ENCODE results near the gene SLC41A1.

SLC41A1 gene

DNA sequence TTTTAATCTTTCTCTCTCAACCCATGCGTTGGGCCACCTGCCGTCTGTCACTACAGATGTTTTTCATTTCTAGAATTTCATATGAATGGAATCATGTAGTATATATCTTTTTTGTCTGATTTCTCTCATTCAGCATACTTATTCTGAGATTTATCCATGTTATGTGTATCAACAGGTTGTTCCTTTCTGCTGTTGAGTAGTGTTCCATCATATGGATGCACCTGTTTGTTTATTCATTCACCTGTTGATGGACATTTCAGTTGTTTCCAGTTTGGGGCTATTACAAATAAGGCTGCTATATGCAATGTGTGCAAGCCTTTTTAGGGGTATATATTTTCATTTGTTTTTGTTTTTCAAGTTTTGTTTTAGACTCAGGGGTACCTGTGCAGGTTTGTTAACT lies 9.4 kb upstream of the SLC41A1 start:
- no peak for DNase-seq (ENCODE audit: low spot score)

DNA sequence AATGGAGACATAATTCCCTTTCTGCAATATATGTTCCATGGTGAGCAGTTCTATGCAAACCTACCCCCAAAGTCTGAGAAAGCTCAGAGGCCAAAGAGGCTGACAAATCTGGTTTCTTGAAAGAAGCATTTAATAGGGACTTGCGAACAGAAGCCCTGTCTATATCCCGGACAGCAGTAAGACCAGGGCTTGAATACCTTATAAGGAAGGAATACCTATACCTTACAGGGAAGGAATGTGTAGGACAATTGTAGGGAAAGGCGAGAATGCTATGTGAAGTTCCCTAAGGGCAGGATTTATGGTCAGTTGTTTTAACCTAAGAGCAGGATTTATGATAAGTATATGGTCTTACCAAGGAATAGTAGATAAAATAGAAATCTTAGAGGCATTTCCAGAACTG lies 5.0 kb upstream of the SLC41A1 start:
- DNase-seq (ENCODE audit: low spot score) = no peak

DNA sequence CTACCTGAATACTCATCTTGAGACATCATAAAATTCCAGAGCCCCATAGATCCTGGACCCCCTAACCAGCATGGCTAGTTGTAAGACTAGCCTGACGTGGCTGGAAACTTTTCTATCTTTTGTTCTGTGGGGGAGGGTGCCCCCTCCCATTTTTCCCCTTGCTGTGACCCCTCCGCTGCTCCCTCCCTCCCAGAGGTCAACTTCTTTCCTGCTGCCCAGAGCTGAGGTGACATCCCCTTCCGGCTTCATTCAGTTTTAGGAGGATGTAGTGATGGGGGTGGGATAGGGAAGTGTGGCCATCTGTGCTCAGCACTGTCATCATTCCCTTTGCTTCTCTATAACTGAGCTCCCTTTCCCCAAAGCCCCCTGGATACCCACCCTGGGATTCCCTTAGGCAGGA lies 4.4 kb upstream of the SLC41A1 start:
- DNase-seq (ENCODE audit: low spot score) = no peak

DNA sequence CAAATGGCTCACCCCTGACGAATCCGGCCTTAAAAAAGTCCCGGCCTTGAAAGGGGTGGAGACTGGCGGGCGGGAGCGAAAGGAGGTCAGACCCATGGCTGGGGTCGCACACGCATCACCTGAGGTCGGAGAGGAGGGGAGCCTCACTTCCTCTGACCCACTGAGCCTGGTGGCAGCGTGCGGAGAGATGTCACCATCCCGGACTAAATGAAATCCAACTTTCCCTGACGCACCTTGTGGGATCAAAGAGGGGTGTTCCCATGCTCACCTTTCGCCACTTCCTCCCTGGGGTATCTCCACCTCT lies 709 bp upstream of the SLC41A1 start:
- DNase-seq (ENCODE audit: low spot score) = no peak

DNA sequence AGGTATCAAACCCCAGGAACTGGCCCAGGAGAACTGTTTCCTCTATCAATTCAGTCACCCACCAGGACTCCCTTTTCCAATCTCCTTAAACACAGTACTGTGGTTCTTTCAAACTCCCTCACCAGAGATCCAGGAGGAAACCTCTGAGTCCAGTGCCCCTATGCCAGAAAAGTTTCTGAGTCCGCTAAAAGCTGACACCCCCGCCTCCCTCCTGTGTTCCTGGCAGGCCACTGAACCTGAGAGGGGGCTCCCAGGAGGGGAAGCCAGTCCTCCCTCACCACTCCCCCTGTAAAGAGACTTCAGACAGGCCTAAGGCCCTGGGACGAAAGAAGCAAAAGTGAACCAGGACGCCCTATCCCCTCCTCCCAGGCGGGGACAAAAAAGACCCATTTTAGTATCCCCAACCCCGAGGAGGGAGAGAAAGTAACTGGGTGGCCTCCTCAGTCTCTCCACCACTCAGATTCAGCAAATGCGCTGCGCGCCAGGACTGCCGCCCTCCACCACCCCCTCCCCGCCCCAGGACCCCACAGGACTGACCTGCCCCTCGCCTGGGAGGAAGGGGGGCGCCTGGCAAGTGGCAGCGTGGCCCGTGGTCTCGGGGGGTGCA lies 624 bp downstream of the SLC41A1 start:
- DNase-seq (ENCODE audit: low spot score) = no peak

DNA sequence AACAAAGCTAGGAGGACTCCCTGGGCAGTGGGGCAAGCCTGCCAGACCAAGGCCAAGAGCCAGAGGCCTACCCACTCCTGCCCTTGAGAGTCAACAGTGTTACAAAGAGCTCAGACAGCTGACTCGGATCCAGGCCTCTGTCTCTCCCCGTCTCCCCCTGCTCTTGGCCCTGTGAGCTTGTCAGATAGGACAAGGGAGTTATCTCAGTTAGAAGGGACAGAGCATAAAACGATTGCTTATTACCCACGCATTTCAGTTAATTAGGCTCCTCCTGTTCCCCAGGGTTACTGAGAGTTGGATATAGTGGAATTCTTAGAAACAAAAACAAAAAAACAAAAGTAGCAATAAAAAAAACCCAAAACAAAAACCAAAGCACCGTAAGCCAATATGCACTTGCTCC lies 1.3 kb downstream of the SLC41A1 start:
- peak; percentile 83 for DNase-seq (ENCODE audit: low spot score)

DNA sequence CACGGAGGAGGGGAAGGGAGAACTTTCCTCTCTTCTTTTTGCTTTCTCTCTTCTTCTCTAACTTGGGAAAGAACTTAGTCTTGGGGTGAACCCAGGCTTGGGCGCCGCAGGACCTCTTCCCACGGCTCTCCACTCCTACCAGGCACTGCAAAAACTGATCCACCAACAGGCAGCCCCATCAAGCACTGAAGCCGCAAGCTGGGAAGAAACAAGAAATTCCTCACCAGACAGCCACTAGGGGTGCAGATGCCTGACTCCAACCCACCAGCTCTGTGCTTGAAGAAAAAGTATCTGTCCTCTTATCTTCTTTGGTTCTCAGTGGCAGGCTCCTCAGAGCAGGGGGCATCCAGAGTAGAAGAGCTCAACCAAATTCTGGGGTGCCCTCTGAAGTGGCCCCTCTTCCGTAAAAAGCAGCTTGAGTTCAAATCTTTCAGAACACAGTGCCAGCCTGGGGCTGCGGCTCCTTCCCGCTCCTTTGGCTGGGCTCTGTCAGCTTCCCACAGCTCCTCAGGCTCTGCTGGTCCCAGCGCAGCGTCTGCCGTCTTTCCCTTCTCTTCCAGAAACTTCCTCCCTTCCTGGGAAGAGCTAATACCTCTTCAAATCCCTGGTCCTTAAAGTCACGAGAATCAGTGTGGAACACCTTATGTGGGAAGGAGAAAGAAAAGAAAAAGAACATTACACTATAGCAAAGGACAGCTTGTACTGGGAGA lies 2.4 kb downstream of the SLC41A1 start:
- DNase-seq (ENCODE audit: low spot score) = no peak

DNA sequence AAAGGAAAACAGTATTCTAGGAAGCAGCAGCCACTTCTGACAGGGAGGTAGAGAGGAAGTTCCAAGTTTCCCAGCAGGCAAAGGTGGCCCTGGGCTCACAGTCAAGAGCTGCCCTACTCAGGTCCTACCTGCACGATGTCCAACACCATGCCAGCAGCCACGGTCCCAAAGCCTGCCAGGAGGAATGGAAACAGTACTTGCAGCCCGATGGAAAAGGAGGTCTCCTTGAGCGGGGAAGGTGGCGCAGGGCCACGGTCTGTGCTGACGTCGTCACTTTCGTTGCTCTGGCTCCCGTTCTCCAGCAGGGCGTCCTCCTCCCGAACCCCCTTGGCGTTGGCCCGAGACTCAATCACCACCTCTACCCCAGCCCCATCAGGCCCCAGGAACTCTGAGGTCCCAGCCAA lies 3.1 kb downstream of the SLC41A1 start:
- no peak for DNase-seq (ENCODE audit: low spot score)

DNA sequence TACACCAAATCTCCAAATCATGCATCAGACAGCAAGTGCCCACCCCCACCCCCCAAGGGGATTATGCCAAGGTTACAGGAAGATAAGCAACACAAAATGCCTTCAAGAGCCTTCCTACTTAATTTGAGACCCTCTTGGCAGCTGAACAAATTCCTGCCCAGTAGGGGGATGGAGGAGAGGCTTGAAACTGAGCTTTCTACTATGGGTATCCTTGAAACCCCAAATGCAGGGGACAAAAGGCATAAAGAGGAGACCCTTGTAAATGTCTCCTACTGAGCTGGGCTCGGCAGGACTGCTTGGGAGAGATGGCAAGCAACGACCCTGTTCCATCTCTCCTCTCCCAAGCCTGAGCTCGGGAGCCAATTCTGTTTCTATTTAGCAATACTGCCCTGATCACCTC lies 3.5 kb downstream of the SLC41A1 start:
- no peak for DNase-seq (ENCODE audit: low spot score)

DNA sequence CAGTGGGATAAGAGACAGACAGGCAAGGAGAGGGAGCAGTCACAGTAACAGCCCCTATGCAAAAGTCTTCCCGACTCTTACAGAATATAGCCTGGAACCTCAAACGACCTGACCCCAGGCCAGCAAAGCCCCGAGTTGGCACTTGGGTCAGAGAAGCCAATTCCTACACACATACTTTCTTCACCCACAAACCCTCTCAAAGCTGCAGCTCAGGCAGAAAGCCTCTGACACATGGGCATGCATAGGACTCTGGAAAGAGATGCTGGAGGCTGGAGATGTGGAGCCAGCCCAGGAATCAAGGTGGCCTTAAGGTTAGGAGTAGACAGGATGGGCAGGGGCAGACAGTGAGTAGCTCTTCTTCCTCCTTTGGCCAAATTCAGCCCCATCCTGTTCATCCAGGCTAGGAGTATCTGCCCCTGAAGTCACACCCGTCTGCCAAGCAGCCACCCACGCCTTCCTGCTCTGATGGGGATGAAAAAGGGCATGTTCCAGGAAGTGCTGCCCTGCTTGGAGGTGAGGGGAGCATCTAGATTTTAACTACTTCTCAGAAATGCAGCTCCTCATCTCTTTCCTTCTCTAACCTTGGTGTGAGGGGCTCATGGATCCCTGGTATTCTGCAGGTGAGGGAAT lies 7.8 kb downstream of the SLC41A1 start:
- no peak for DNase-seq (ENCODE audit: low spot score)

DNA sequence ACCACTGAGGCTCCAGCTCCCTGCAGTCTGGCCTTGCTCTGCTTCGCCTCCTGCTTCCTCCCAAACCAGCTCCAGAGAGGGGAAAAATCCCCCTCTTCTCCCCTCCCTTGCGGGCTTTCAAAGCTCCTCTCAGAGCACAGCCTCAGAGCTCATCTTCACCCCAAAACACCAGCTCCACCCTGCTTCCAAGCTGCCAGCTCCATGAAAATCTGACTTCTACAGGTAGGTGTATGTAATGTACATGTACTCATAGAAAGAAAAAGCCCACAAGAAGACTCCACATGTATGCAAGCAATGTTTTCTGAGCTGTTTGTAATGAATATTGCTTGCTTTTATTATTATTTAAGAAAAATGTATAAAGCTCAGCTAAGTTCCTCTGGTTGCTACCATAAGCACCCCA lies 8.4 kb downstream of the SLC41A1 start:
- no peak for DNase-seq (ENCODE audit: low spot score)

DNA sequence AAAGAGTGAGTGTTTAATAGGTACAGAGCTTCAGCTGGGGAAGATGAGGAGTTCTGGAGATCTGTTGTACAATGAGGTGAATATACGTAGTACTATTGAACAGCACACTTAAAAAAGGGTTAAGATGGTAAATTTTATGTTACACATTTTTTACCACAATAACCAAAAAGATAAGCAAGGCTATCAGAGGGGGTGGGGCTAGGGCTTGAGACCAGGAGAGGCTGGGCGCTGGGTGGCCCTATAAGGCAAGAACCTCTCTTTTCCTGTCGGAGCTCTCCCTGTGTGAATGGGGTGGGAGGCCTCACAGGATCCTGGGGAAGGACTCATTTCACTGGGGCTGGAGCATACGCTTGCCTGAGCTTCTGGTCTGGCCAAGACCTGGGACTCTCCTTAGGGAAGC lies 9.0 kb downstream of the SLC41A1 start:
- no peak for DNase-seq (ENCODE audit: low spot score)

DNA sequence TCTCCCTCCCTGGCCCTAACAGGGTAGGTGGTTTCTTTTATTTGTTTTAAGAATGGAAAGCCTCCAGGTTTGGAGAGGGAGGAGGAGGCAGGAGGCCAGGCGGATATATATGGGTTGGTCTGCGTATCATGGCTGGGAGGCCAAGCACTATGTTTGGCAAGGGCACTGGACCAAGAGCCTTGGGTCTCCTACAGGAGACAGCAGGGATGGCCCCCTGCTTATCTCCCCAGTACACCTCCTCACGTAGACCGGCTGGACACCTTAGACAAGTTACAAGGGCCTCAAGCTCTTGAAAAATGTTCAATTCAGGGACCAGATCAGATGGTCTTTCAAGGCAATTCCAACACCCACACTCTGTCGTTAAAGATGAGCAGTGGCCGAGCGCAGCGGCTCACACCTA lies 10.9 kb downstream of the SLC41A1 start:
- DNase-seq (ENCODE audit: low spot score) = no peak

DNA sequence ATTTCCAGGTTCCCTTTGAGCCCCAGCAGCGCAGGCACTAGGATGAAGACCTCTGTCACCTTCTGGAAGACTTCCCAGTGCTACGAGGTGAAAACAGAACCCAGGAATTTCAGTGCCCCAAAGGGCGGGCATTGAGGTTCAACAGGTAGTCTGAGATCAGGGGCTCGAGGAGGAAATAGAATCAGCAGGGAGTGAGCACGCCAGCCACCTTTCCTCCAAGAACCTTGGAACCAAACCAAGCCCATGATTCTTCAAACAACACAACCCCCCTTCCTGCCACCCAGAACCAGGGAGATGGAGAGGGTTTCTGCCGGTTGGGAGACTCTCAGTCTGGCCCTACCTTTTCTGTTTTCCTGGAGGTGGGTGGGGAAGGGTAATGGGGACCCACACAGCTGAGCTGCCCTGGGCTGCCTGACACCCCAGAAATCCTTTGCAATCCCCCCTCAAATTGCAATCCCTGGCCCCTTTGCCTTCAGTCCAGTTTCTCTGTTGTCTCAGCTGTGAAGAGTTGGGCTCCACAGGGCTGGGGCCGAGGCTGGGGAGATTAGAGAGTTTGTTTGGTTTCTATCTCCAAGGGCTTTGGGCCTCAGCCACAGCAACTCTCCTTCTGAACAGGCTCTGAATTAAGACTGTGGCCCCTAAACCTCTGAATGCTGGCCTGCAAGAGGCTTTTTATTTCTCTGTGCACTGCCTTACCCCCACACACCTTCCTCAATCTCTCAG lies 11.9 kb downstream of the SLC41A1 start:
- no peak for DNase-seq (ENCODE audit: low spot score)

DNA sequence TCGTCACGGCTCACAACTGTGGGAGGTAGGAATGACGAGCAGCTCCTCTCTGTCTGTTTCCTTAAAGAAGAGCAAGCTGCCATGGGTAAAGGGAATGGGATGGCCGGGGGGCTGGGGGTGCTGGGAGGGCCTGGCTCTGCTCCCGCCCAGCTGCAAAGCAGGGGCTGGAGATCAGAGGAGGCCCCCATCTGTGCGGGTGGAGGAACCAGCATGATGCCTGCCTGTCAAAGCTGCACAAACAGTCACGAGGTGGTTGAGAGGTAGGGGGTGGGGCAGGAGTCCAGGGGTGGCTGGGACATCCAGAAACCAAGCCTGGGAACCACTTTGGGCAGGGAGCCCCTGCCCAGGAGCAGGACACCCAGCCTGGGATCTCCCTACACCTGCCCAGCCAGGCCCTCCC lies 12.6 kb downstream of the SLC41A1 start:
- DNase-seq (ENCODE audit: low spot score) = no peak

DNA sequence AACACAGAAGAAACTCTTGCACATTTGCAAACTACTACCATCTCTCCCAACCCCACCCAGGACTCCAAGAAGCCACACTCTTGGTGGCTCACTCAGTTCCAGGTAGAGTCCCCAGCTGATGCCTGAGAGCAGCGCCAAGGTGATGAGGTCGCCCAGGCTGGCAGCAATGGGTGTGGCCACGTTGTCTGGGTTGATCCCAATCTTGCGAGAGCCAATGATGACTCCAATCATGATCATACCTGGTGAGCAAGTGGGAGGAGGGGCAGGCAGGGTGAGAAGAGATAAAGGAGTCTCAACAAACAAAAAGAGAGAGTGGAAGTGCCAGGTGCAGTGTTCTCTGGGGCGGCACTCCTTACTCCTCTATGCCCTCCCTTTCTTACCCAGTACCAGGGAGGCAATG lies 14.4 kb downstream of the SLC41A1 start:
- DNase-seq (ENCODE audit: low spot score) = no peak

DNA sequence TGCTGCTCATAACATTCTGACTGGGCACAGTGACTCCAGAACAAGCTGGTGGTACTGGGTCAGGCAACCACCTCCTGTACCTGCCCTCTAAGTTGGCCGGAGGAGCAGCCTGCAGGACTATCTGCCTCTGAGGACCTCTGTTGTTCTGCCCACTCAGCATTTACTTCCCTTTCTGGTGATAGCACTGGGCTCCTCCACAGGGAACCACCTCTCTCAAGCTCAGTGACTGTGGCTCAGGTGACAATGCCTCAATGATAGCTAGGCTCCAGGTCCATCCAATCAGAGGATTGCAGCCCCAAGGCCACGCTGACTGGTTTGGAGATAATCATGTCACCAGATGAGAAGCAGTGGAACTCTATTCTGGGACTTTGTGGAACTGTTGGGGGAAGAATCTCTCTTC lies 15.8 kb downstream of the SLC41A1 start:
- no peak for DNase-seq (ENCODE audit: low spot score)

DNA sequence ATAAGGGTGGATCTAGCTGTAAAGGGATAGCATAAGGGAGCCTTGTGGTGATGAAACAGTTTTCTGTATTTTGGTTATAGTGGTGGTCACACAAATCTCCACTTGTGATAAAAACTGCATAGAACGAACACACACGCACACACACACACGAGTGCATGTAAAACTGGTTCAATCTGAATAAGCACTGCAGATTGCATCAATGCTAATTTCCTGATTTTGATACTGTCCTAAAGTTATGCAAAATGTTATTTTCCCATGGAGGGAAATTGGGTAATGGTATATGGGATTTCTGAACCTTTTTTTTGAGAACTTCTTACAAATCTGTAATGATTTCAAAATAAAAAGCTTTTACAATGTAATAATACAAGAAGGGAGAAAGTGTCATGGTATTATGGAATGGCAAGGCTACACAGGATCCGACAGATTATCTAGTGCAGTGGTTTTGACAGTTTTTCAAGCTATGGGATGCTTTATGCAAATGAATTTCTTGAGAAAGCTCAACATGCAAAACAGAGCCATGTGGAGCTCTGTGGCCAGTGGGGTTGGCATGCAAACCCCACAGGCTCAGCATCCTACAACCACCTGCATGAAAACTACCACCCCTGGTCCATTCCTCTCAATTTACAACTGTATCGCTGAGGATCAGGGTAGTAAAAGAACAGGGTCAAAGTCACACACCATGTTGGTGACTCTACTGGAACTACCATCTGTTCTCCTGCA lies 18.8 kb downstream of the SLC41A1 start:
- DNase-seq (ENCODE audit: low spot score) = no peak

DNA sequence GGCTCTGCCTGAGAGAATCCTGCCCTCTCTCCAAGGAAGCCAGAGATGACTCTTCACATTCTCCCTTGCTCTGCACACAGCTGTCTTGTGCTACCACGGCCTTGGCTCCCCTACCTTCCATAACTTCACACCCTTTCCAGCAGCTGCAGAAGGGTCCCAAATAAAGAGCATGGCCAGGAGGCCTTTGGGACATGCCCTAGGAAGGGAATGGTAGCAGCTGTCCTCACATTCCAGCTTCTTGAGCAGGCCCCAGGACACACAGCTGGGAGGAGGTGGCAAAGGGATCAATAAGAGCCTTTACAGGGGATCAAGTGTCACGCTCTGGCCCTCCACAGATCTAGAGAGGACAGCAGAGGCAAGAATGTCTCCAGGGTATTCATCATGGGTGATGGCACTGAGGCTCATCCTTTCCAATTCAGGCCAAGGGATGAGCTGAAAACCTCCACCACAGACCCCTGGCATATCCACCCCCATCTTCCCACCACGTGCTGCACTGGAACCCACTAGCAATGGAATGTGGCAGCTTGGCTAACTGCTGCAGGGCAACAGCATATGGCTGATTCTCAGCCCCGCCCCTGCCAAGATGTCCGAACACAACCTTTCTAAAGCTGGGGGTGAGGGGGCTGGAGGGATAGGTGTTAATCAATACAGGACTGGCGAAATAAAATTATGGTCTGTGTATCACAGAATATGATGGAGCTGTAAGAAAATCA lies 19.9 kb downstream of the SLC41A1 start:
- no peak for DNase-seq (ENCODE audit: low spot score)

DNA sequence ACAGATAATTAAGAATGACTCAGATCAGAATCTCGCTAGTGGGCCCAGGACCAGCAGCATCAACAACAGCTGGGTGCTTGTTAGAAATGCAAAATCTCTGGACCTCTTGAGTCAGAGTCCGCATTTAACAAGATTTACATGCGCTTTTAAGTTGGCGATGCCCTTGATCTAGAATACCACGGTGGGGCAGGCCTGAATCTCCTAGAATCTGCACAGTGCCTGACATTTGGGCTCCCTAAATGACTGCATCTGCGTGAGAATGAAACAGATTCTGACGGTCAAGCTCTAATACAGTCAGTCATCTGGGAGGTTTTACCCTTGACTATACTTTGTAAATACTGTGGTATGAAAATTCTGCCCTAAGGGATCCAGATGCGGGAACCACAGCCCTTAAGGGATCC lies 20.5 kb downstream of the SLC41A1 start:
- no peak for DNase-seq (ENCODE audit: low spot score)

DNA sequence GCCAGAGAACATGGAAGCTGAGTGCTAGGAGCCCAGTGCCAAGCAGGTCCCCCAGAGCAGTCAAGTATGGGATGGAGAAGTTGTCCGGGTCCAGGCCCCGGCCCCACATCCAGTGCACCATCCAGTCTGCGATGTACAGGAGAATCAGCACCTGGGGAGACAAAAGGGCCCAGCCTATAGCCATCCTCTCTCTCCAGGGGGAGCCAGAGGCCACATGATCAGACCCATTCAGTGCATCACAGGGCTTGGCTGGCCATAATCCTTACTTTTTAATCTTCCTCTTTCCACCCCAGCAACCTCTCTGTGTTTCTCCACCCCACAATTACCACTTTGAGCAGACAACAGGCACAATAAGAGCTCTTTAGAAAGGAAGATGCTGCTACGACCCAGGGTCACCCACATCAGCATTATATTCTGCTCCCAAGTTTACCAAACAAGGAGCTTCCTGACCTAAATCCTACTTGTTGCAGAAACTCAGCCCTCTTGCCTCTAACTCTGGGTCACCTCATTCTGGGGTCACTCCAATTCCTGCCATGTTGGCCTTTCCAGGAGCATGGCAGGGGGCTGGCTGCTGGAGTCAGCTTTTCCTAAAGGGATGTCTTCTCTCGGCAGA lies 21.3 kb downstream of the SLC41A1 start:
- DNase-seq (ENCODE audit: low spot score) = peak; percentile 86
